OCI-LY3 (cell line): ENCODE measurements around the gene CACNA1I.

Experiments used
- CTCF ChIP-seq: fragments of 200-600, 300-600 bp; sonication (generic); IDR thresholded peaks from 2 replicates; pipeline ENCODE4 v1.5.1; 2014; ENCODE audit warnings: antibody characterized with exemption, low read length, low read depth
- EZH2phosphoT487 ChIP-seq: fragments of 200-600 bp; shearing (Covaris generic); IDR thresholded peaks from 2 replicates; pipeline ENCODE4 v1.6.1; 2018; ENCODE audit warnings: antibody characterized with exemption, mixed run types, low read depth

GRCh38 chr22:39613549-39613921, 43.0 kb downstream of the CACNA1I start:
- TF ChIP-seq CTCF: no peak
- TF ChIP-seq EZH2phosphoT487: no peak
